NOMO-1 treated with dmso at 0.1 percent for 144 hours (cell line): Measurements from ENCODE around the gene DSC2.

Experiments
- DNase-seq: peaks from one replicate; lab custom pipeline; 2025; ENCODE audit not compliant: unreplicated experiment; lab: John Stamatoyannopoulos, UW

The DSC2 gene

GRCh38 chr18:31099450-31100230 lies 2.6 kb downstream of the DSC2 start:
- no peak for DNase-seq

GRCh38 chr18:31098878-31099277 lies 3.3 kb downstream of the DSC2 start:
- no peak for DNase-seq

GRCh38 chr18:31097666-31098065 lies 4.6 kb downstream of the DSC2 start:
- no peak for DNase-seq

- no peak for DNase-seq
Measured at GRCh38 chr18:31093880-31094279, 8.3 kb downstream of the DSC2 start.

- DNase-seq, result no peak
Measured at GRCh38 chr18:31093294-31093693, 8.9 kb downstream of the DSC2 start.

- no peak for DNase-seq
Measured at GRCh38 chr18:31091350-31091749, 10.9 kb downstream of the DSC2 start.

GRCh38 chr18:31088532-31088931 lies 13.7 kb downstream of the DSC2 start:
- DNase-seq, result no peak

GRCh38 chr18:31079973-31080372 lies 22.2 kb downstream of the DSC2 start:
- no peak for DNase-seq

GRCh38 chr18:31077878-31078277 lies 24.3 kb downstream of the DSC2 start:
- peak; percentile 5 for DNase-seq

GRCh38 chr18:31072175-31072574 lies 30.0 kb downstream of the DSC2 start:
- DNase-seq, result no peak

- no peak for DNase-seq
Measured at GRCh38 chr18:31070206-31070605, 32.0 kb downstream of the DSC2 start.

- DNase-seq, result no peak
Measured at GRCh38 chr18:31066266-31066665, 36.0 kb downstream of the DSC2 start.

- DNase-seq, result no peak
Measured at GRCh38 chr18:31065036-31065773, 37.0 kb downstream of the DSC2 start.

- DNase-seq, result no peak
Measured at GRCh38 chr18:31064130-31064529, 38.1 kb downstream of the DSC2 start.

- DNase-seq, result no peak
Measured at GRCh38 chr18:31061945-31062344, 40.3 kb downstream of the DSC2 start.

- DNase-seq, result no peak
Measured at GRCh38 chr18:31058897-31059296, 43.3 kb downstream of the DSC2 start.

- DNase-seq, result no peak
Measured at GRCh38 chr18:31057917-31058316, 44.3 kb downstream of the DSC2 start.

GRCh38 chr18:31057051-31057450 lies 45.2 kb downstream of the DSC2 start:
- no peak for DNase-seq

GRCh38 chr18:31056296-31056695 lies 45.9 kb downstream of the DSC2 start:
- no peak for DNase-seq

GRCh38 chr18:31050635-31051034 lies 51.6 kb downstream of the DSC2 start:
- DNase-seq, result no peak

- no peak for DNase-seq
Measured at GRCh38 chr18:31049189-31049588, 53.0 kb downstream of the DSC2 start.

GRCh38 chr18:31048216-31048615 lies 54.0 kb downstream of the DSC2 start:
- no peak for DNase-seq
